Liver (tissue), 9 donors: ENCODE results near the gene SEZ6. TPM values are rescaled to one million over a fixed set of nuclear protein-coding genes. Genes with fewer than 3 reads are reported as not detected.
A peak's percentile ranks its signal among the peaks of the same experiment; 100 is the strongest.

Experiments
- DNase-seq: peaks from one replicate; pipeline ENCODE4 v3.0.0-alpha.2; 2017; ENCODE audit warnings: low spot score
- H3K27ac ChIP-seq, 2 donors: one replicate each; pipeline ENCODE4 v1.7.0; 2013; ENCODE audit warnings: inconsistent platforms in 2 of 2, low read length in 2 of 2, control low read depth in 1 of 2, low read depth in 1 of 2, mild to moderate bottlenecking in 1 of 2
- H3K27me3 ChIP-seq, 4 donors: one replicate each; pipeline versions ENCODE4 v1.6.1 to v1.7.0; 2013; ENCODE audit warnings: low read length in 3 of 4, inconsistent platforms in 1 of 4, mild to moderate bottlenecking in 1 of 4, moderate library complexity in 1 of 4; ENCODE audit not compliant: control insufficient read depth in 4 of 4, insufficient read depth in 4 of 4
- H3K36me3 ChIP-seq, 4 donors: one replicate each; pipeline versions ENCODE4 v1.6.1 to v1.7.0; 2013; ENCODE audit warnings: low read length in 3 of 4, mild to moderate bottlenecking in 3 of 4, low read depth in 1 of 4, moderate library complexity in 1 of 4; ENCODE audit not compliant: control insufficient read depth in 4 of 4, insufficient read depth in 3 of 4
- H3K4me1 ChIP-seq, 4 donors: one replicate each; pipeline versions ENCODE4 v1.6.1 to v1.7.0; 2013; ENCODE audit warnings: low read length in 3 of 4, mild to moderate bottlenecking in 3 of 4, moderate library complexity in 1 of 4; ENCODE audit not compliant: control insufficient read depth in 4 of 4, insufficient read depth in 4 of 4
- H3K4me3 ChIP-seq, 3 donors: one replicate each; pipeline versions ENCODE4 v1.6.1 to v1.7.0; 2013; ENCODE audit warnings: low read length in 3 of 3, control low read depth in 1 of 3, low read depth in 1 of 3, mild to moderate bottlenecking in 1 of 3
- H3K9ac ChIP-seq, 2 donors: one replicate each; pipeline ENCODE4 v1.7.0; 2013; ENCODE audit warnings: low read length in 2 of 2, mild to moderate bottlenecking in 2 of 2, moderate library complexity in 2 of 2, control low read depth in 1 of 2, low read depth in 1 of 2
- H3K9me3 ChIP-seq, 4 donors: one replicate each; pipeline versions ENCODE4 v1.6.1 to v1.7.0; 2013; ENCODE audit warnings: low read length in 3 of 4; ENCODE audit not compliant: control insufficient read depth in 4 of 4
- ATF3 ChIP-seq: IDR thresholded peaks from 2 replicates; pipeline ENCODE4 v1.6.1; 2016; ENCODE audit warnings: antibody characterized with exemption
- CTCF ChIP-seq: fragments of 150-350 bp; IDR thresholded peaks from 2 replicates; pipeline ENCODE4 v1.5.1; 2017; ENCODE audit warnings: improper control_type of control experiment, low read depth, low read length; ENCODE audit not compliant: missing input control
- EGR1 ChIP-seq, 2 donors: IDR thresholded peaks; 2 replicates each; pipeline ENCODE4 v1.6.1; 2016 to 2018; ENCODE audit warnings: antibody characterized with exemption in 2 of 2, low read depth in 2 of 2
- FOXA1 ChIP-seq: IDR thresholded peaks from 2 replicates; pipeline ENCODE4 v1.6.1; 2016; ENCODE audit warnings: antibody characterized with exemption
- FOXA2 ChIP-seq: IDR thresholded peaks from 2 replicates; pipeline ENCODE4 v1.6.1; 2016; ENCODE audit warnings: antibody characterized with exemption
- GABPA ChIP-seq, 2 donors: IDR thresholded peaks in 1 of 2; conservative IDR thresholded peaks in 1 of 2; 2 replicates each; pipeline ENCODE4 v1.6.1; 2016; ENCODE audit warnings: antibody characterized with exemption in 2 of 2, mild to moderate bottlenecking in 1 of 2, moderate library complexity in 1 of 2
- HNF4A ChIP-seq, 2 donors: conservative IDR thresholded peaks; 2 replicates each; pipeline ENCODE4 v1.6.1; 2016; ENCODE audit warnings: antibody characterized with exemption in 2 of 2, mild to moderate bottlenecking in 2 of 2
- HNF4G ChIP-seq: IDR thresholded peaks from 2 replicates; pipeline ENCODE4 v1.6.1; 2016; ENCODE audit warnings: antibody characterized with exemption
- JUND ChIP-seq, 2 donors: IDR thresholded peaks; 2 replicates each; pipeline ENCODE4 v1.6.1; 2016; ENCODE audit warnings: antibody characterized with exemption in 2 of 2
- MAX ChIP-seq: IDR thresholded peaks from 2 replicates; pipeline ENCODE4 v1.6.1; 2016; ENCODE audit warnings: antibody characterized with exemption
- NR2F2 ChIP-seq: IDR thresholded peaks from 2 replicates; pipeline ENCODE4 v1.6.1; 2016; ENCODE audit warnings: antibody characterized with exemption
- RAD21 ChIP-seq, 2 donors: IDR thresholded peaks; 2 replicates each; pipeline ENCODE4 v1.6.1; 2016; ENCODE audit warnings: antibody characterized with exemption in 2 of 2, mild to moderate bottlenecking in 2 of 2
- RXRA ChIP-seq, 2 donors: IDR thresholded peaks; 2 replicates each; pipeline ENCODE4 v1.6.1; 2017 to 2018; ENCODE audit warnings: antibody characterized with exemption in 2 of 2, mild to moderate bottlenecking in 1 of 2
- SP1 ChIP-seq: IDR thresholded peaks from 2 replicates; pipeline ENCODE4 v1.6.1; 2018; ENCODE audit warnings: antibody characterized with exemption, mild to moderate bottlenecking
- TAF1 ChIP-seq: conservative IDR thresholded peaks from 2 replicates; pipeline ENCODE4 v1.6.1; 2016; ENCODE audit warnings: antibody characterized with exemption, mild to moderate bottlenecking
- YY1 ChIP-seq: IDR thresholded peaks from 2 replicates; pipeline ENCODE4 v1.6.1; 2016; ENCODE audit warnings: antibody characterized with exemption, mild to moderate bottlenecking
- ZBTB33 ChIP-seq: IDR thresholded peaks from 2 replicates; pipeline ENCODE4 v1.6.1; 2016; ENCODE audit warnings: antibody characterized with exemption
- WGBS: extraction: QIAGEN DNeasy Blood & Tissue Kit; methylation state at CpG from one replicate; pipeline ENCODE4 v1.1.7; 2013; 5-methylcytosine and 5-hydroxymethylcytosine counted together
- polyA plus RNA-seq, 2 donors: library from polyadenylated mRNA; stranded (reverse) in 1 of 2; unstranded in 1 of 2; fragments of 200-250 nt in 1 of 2; fragments of >200 nt in 1 of 2; fragmentation: Nextera tagmentation in 1 of 2; extraction: Ambion mirVana in 1 of 2; gene quantifications; one replicate each; pipeline versions ENCODE4 v1.2.1 to v1.2.3, GENCODE V29; 2013 to 2015
- total RNA-seq, 2 donors: library from RNA; depleted of rRNA; stranded (reverse); fragments of >200 nt; gene quantifications; one replicate each; pipeline ENCODE4 v1.2.3, GENCODE V29; 2014
- donor health status: healthy.
- donor health status: healthy.
- donor health status: healthy.
- donor health status: healthy.
- donor health status: healthy.

SEZ6 gene
- total and polyA plus RNA-seq, 4 donors = 0.39 TPM; not detected in 3

GRCh38 chr17:28992625-28993600 lies 12.9 kb downstream of the SEZ6 start:
- H3K27ac ChIP-seq = peak overlapping the region in 1 of 2 donors; percentile 26
- no peaks in the 10 kb centered on the region for H3K27me3 ChIP-seq
- no peak overlapping the region for H3K4me3 ChIP-seq
- no peaks in the 10 kb centered on the region for H3K9me3 ChIP-seq
- WGBS = 75% methylated on average over 11 of the region's 11 CpGs
- no peak overlapping the region for H3K9ac ChIP-seq
- peaks cover 15 to 30% (median 28%) of the 10 kb centered on the region in 4 donors for H3K4me1 ChIP-seq
- no peaks in the 10 kb centered on the region for H3K36me3 ChIP-seq
- no peak for TF ChIP-seq YY1
- no peak for TF ChIP-seq MAX
- no peak for TF ChIP-seq TAF1
- no peak for DNase-seq

GRCh38 chr17:28992185-28992584 lies 13.6 kb downstream of the SEZ6 start:
- no peak overlapping the region for H3K4me3 ChIP-seq
- no peaks in the 10 kb centered on the region for H3K9me3 ChIP-seq
- H3K27ac ChIP-seq = peak overlapping the region; percentile 26 to 36
- no peaks in the 10 kb centered on the region for H3K27me3 ChIP-seq
- no peaks in the 10 kb centered on the region for H3K36me3 ChIP-seq
- H3K4me1 ChIP-seq = peaks cover 15 to 30% (median 28%) of the 10 kb centered on the region in 4 donors
- no peak overlapping the region for H3K9ac ChIP-seq
- WGBS = 75% methylated on average over 7 of the region's 7 CpGs
- no peak for DNase-seq
- TF ChIP-seq HNF4G = no peak
- no peak for TF ChIP-seq ATF3
- no peak for TF ChIP-seq FOXA2
- TF ChIP-seq MAX = no peak
- TF ChIP-seq GABPA (IDR thresholded peaks at IDR 0.05 in 1 of 2, conservative IDR thresholded peaks at IDR 0.05 in 1 of 2) = no peak

- Histone ChIP-seq H3K27me3 (no peaks in the 10 kb centered on the region), H3K4me1 (peaks cover 15 to 30% (median 28%) of the 10 kb centered on the region in 4 donors), H3K9me3 (no peaks in the 10 kb centered on the region), H3K4me3 (no peak overlapping the region), H3K36me3 (no peaks in the 10 kb centered on the region), H3K27ac (peak overlapping the region; percentile 26 to 36), H3K9ac (no peak overlapping the region)
- 24% methylated on average over 8 of the region's 8 CpGs for WGBS
- no peak for DNase-seq
- TF ChIP-seq CTCF (no peak), SP1 (peak; percentile 90), TAF1 (no peak), ATF3 (no peak), NR2F2 (no peak), EGR1 (IDR thresholded peaks at IDR 0.05; ENCODE audit: low read depth in 2 of 2) (no peak), JUND (IDR thresholded peaks at IDR 0.05) (peak in 1 of 2 donors; percentile 52), ZBTB33 (no peak), HNF4A (conservative IDR thresholded peaks at IDR 0.05) (peak; percentile 96 to 98), RXRA (IDR thresholded peaks at IDR 0.05) (peak; percentile 76 to 91), RAD21 (IDR thresholded peaks at IDR 0.05) (peak; percentile 42 to 65), GABPA (IDR thresholded peaks at IDR 0.05 in 1 of 2, conservative IDR thresholded peaks at IDR 0.05 in 1 of 2) (no peak), FOXA2 (no peak), FOXA1 (no peak), MAX (peak; percentile 79)
Observed at GRCh38 chr17:28991779-28992178, 14.1 kb downstream of the SEZ6 start.
